ENCODE measurements around the gene LCAT.

The LCAT gene

DNA sequence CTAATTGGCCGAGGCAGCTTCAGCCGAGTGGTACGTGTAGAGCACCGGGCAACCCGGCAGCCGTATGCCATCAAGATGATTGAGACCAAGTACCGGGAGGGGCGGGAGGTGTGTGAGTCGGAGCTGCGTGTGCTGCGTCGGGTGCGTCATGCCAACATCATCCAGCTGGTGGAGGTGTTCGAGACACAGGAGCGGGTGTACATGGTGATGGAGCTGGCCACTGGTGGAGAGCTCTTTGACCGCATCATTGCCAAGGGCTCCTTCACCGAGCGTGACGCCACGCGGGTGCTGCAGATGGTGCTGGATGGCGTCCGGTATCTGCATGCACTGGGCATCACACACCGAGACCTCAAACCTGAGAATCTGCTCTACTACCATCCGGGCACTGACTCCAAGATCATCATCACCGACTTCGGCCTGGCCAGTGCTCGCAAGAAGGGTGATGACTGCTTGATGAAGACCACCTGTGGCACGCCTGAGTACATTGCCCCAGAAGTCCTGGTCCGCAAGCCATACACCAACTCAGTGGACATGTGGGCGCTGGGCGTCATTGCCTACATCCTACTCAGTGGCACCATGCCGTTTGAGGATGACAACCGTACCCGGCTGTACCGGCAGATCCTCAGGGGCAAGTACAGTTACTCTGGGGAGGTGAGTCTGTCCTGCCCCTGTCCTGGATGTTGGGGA is 34.7 kb downstream of the LCAT start:
- no peak for DNase-seq

- no peak for DNase-seq
These were observed 36.3 kb downstream of the LCAT start for GRCh38 chr16:67907397-67908180.

GRCh38 chr16:67902831-67903230 is 41.1 kb downstream of the LCAT start:
- DNase-seq: no peak

- DNase-seq: no peak
These were observed 42.2 kb downstream of the LCAT start for GRCh38 chr16:67901734-67902133.

- DNase-seq: no peak
These were observed 46.7 kb downstream of the LCAT start for GRCh38 chr16:67897231-67897630.

DNA sequence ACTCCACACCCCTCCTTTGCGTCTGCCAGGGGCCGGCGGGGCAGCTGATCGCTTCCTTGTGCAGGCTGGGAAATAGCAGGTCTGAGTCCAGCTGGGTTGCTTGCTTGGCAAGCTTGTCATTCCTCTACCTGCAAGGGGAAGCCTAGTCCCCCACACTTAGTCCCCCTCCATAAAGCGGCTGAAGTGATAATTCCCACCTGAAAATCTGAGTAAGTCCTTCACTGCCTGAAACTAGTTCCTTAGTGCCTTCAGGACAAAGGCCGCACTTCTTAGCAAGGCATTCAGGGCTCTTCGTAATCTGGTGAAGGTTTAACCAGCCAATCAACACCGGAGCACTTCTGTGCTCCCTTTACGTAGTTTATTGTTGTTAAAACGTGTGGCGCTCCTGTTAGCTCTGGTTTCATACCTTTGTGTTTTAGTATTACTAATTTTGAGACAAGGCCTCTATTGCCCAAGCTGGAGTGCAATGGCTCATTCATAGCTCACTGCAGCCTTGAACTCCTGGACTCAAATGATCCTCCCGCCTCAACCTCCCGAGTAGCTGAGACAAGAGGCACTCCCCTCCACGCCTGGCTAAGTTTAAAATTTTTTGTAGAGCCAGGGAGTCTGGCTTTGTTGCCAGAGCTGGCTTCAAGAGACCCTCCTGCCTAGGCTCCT is 50.0 kb downstream of the LCAT start:
- no peak for DNase-seq

DNA sequence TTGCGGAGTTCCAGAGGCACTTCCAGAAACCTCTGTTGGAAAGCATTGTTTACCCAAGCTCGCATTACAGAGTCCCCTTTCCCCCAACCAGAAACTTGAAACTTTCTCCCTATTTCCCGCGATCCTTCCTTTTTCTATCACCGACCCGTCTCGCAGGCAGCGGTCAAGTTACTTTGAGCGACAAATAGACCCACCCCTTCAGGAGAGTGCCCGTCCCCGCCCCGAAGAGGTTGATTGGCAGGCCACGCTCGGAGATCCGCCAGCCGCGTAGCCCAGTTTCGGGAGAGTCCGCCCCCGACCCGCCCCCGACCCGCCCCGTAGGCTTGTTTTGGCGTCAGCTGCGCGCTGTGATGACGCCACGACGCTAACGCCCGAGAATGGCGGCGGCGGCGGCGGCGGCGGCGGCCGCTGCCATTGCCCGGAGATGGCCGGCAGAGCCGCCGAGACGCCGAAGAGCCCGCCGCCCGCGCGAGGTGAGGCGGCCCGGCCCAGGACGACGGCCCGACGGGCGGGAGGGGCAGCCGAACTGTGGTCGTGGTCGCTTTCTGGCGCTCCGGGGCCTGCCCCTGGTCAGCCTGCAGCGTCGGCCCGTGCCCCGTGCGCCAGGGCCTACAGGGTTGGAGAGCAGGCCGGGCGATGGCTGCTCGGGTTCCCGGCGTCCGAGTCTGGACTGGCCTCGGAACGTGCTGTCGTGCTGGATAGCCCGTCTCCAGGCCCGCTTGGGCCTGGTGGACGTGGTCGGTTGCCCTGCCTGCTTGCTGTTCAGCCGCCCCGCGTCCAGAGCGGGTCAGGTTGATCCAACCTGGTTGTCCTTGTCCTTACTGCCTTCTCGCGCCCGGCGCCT is 50.8 kb downstream of the LCAT start, which contains the start of gene PSKH1:
Gene PSKH1, plus strand, starts transcription at position 356 of the 844 bp plus-strand sequence. CDS start 15,496 bp downstream, outside the sequence.
- DNase-seq: peak; percentile 92

DNA sequence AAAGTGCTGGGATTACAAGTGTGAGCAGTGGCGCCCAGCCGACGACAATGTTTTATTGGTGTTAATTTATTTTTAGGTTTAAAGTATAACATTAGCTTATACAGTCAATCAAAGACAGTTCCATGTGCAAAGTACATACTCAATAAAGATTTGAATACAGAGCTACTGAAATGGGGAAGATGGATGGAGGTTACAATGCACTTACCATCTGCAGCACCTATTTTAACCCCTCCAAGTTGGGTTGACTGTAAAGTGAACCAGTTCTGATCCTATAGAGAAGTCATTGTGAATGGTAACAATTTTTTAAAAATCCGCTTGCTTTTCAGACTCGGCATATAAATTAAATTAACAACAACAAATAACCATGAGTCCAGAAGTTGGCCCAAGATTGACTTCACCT is 51.5 kb downstream of the LCAT start:
- no peak for DNase-seq

Measured in activated CD4-positive, CD25-positive, alpha-beta regulatory T cell treated with anti-CD3 and anti-CD28 coated beads, Interleukin-2, amount 50 U/mL, for 72 hours (primary cell).